AG04450 (cell line): ENCODE data around the gene ABCC5. TPM values are rescaled to one million over a fixed set of nuclear protein-coding genes. Genes with fewer than 3 reads are reported as not detected.

Source experiments
- CTCF ChIA-PET: fragments of 300-600, 350-600 bp; formaldehyde crosslinking; extraction: SDS; loops from one replicate; lab custom pipeline; 2022; ENCODE audit warnings: antibody characterized with exemption, inconsistent platforms; lab: Charles Lee
- POLR2A ChIA-PET: fragments of 350-600 bp; formaldehyde crosslinking; extraction: SDS; loops from one replicate; lab custom pipeline; 2021; ENCODE audit warnings: antibody characterized with exemption, inconsistent platforms; lab: Yijun Ruan, JAX
- DNase-seq: peaks from one replicate; pipeline ENCODE4 v3.0.0-alpha.2; 2011; ENCODE audit warnings: low read depth, low spot score
- H3K27ac ChIP-seq: one replicate; pipeline ENCODE4 v1.5.1; 2012; ENCODE audit warnings: low read depth, low read length, control low read depth
- H3K27me3 ChIP-seq: one replicate; pipeline ENCODE4 v1.6.0; 2012; ENCODE audit warnings: low read length; ENCODE audit not compliant: control insufficient read depth, insufficient read depth
- H3K4me3 ChIP-seq: 2 replicates; pipeline ENCODE4 v1.5.1; 2011; ENCODE audit warnings: mild to moderate bottlenecking, low read depth, low read length, control low read depth
- H3K9me3 ChIP-seq: 2 replicates; pipeline ENCODE4 v1.5.1; 2012; ENCODE audit warnings: low read length; ENCODE audit not compliant: control insufficient read depth, insufficient read depth
- polyA plus RNA-seq: library from polyadenylated mRNA; depleted of rRNA; stranded (reverse); fragments of >200 nt; gene quantifications from 2 replicates; pipeline ENCODE4 v1.2.3, GENCODE V29; 2011
- TF ChIP-seq, protein P1 (sequence below): IDR thresholded peaks from 2 replicates; pipeline ENCODE4 v1.5.1; 2011; ENCODE audit warnings: low read depth, low read length, control low read depth, inconsistent platforms

Gene ABCC5
- polyA plus RNA-seq, 1 experiment, result 30.6 TPM

DNA sequence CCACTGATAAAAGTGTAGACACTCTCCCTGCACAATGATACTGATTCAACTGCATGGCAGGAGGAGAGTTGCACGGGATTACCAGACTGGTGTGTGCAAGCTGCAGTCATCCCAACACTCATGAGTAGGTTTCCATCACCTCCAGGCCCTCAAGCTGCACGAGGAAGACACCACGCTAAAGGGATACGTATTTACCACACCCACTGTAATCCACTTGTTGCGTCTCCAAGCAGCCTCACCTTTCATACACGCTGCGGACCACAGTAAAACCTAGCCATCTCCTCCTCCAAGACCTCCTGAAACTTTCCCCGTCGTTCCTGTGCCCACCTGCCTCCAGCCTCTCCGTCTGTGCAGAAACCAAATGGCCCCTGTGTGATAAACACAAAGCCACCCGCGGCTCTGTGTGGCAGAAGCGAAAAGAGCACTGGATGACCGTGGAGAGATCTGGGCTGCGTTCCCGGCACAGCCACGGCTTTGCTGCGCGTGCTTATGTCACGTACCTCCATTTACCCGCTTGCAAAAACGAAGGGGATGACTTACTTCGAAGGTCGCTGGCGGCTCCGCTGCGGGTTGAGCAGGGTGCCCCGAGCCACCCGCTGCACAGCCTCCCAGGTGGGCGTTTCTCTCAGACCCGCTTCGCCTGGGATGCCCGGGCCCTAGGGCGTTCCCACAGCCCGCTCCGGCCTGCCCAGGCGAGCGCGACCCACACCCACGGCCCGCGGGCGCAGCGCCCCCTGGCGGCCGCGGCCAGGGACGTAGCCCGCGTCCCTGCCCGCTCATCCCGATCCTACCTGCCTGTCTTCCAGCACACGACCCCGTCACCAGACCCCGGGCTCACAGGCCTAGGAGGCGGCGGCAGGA is 643 bp downstream of the ABCC5 start:
- ChIA-PET POLR2A (interaction anchor here (0.6 to 1.3 kb wide), 4 partner anchors 9 to 133 kb away, joined by 3 to 4 read pairs (median 3); no protein-coding TSS in a partner anchor), CTCF (interaction anchor here (0.6 to 5.0 kb wide), 15 partner anchors 10 to 272 kb away, joined by 3 to 48 read pairs (median 5); no protein-coding TSS in a partner anchor)
- DNase-seq, result no peak
- H3K4me3 ChIP-seq, result peak overlapping the region; percentile 100
- no peak overlapping the region for H3K27ac ChIP-seq
- H3K27me3 ChIP-seq, result peaks cover 3% of the 10 kb centered on the region
- H3K9me3 ChIP-seq, result peaks cover 3% of the 10 kb centered on the region; the same call in 1 of the 2 replicates
- TF ChIP-seq, protein P1, sequence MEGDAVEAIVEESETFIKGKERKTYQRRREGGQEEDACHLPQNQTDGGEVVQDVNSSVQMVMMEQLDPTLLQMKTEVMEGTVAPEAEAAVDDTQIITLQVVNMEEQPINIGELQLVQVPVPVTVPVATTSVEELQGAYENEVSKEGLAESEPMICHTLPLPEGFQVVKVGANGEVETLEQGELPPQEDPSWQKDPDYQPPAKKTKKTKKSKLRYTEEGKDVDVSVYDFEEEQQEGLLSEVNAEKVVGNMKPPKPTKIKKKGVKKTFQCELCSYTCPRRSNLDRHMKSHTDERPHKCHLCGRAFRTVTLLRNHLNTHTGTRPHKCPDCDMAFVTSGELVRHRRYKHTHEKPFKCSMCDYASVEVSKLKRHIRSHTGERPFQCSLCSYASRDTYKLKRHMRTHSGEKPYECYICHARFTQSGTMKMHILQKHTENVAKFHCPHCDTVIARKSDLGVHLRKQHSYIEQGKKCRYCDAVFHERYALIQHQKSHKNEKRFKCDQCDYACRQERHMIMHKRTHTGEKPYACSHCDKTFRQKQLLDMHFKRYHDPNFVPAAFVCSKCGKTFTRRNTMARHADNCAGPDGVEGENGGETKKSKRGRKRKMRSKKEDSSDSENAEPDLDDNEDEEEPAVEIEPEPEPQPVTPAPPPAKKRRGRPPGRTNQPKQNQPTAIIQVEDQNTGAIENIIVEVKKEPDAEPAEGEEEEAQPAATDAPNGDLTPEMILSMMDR, result peak; percentile 60

DNA sequence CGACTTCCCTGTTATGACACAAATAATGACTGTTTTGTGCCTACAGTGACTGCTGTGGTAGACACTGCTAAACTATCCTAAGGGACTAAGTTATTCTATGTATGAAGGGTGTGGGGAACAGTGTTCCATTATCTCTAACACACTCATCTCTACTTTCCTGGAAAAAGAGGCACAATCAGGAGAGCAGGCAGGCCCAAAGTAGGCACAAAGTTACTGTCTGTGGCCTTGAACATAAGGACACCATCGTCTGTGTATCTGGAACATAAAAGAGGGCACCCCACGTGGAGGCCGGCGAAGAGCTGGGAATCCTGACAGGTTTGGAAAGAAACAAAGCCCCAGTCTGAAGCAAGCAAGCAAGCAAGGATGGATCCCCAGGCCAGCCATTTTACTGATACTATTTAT is 1.5 kb downstream of the ABCC5 start:
- no peak overlapping the region for H3K27ac ChIP-seq
- H3K4me3 ChIP-seq, result peak overlapping the region; percentile 100
- H3K9me3 ChIP-seq, result peaks cover 3% of the 10 kb centered on the region; the same call in 1 of the 2 replicates
- no peak for DNase-seq
- no peaks in the 10 kb centered on the region for H3K27me3 ChIP-seq
- TF ChIP-seq, protein P1, result no peak
- ChIA-PET CTCF (interaction anchor here (0.6 to 5.0 kb wide), 5 partner anchors 9 to 273 kb away, joined by 5 to 48 read pairs (median 6); no protein-coding TSS in a partner anchor), POLR2A (no interaction called here)

DNA sequence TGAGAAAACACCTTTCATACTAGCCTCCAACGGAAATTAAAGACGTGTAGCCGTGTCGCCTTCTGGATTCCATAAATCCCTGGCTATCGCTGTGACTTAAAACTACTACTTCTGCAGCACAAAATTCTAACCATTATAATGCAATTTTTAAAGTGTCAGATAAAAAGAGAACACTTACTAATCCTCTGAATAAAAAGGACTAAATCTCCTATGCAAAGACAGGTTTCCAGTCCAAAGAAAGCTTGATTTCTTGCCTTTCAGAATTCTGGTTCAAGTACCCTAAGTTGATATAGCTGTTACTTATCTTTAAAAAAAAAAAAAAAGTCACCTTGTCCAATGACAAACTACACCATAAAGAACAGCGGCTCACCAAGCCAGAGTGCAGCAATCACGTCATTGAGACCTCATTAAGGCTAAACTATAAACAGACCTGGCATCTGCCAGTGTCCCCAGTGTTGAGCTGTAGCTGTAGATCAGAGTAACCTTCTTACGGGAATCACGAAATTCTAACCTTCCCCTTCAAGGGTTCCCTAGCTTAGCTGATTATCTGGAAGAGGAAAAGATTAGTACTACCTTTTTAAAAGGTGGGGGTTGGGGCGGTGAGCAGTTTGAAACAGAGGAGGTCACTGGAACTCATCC is 2.2 kb downstream of the ABCC5 start:
- peaks cover 3% of the 10 kb centered on the region; the same call in 1 of the 2 replicates for H3K9me3 ChIP-seq
- DNase-seq, result no peak
- CTCF ChIA-PET, result interaction anchor here (0.6 to 5.0 kb wide), 8 partner anchors 9 to 274 kb away, joined by 3 to 48 read pairs (median 4); no protein-coding TSS in a partner anchor
- POLR2A ChIA-PET, result no interaction called here
- TF ChIP-seq, protein P1, result no peak
- H3K27ac ChIP-seq, result no peak overlapping the region
- H3K4me3 ChIP-seq, result no peak overlapping the region
- no peaks in the 10 kb centered on the region for H3K27me3 ChIP-seq

DNA sequence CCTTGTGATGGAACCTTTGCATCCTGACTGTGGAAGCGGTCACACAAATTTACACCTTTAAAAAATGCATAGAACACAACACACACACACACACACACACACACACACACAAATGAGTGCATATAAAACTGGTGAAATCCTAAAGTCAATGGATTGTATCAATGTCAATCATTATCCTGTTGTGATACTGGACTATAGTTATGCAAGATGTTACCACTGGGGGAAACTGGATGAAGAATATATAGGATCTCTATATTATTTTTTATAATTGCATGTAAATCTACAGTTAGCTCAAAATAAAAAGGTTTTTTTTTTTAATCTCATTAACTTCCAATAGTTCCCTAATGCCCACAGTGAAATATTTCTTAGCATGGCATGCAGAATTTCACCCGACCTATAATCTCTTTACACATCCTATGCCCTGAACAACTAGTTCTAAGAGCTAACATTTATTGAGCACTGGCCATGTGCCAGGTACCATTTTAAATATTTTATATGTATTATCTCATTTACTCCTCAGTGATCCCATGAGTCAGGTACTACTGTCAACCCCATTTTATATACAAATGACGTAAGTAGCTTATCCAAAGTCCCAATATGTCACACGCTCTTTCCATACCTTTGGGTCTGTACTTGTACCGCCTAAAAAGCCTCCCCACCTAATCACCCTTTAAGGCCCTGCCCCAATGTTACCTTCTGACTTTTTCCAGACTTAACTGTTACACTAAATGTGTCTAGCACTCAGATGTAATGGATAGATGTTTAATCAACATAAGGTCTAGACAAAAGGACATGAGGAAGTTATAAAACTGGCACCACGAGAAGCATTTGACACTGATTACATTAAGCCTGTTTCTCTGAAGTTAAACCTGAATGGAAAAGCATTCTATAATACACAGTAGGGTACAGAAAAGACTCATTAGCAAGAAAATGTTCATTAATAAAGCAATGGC is 5.5 kb downstream of the ABCC5 start:
- POLR2A ChIA-PET, result no interaction called here
- TF ChIP-seq, protein P1, result no peak
- no peak overlapping the region for H3K27ac ChIP-seq
- no peaks in the 10 kb centered on the region for H3K9me3 ChIP-seq
- no peak overlapping the region for H3K4me3 ChIP-seq
- DNase-seq, result no peak
- CTCF ChIA-PET, result interaction anchor here (0.5 to 1.1 kb wide), 4 partner anchors 14 to 248 kb away, joined by 3 to 6 read pairs (median 3); no protein-coding TSS in a partner anchor
- H3K27me3 ChIP-seq, result no peaks in the 10 kb centered on the region
